ENCODE results near the gene CPTP. TPM values are rescaled to one million over a fixed set of nuclear protein-coding genes. Genes with fewer than 3 reads are reported as not detected.
A peak's percentile ranks its signal among the peaks of the same experiment; 100 is the strongest.

CPTP gene
- polyA plus RNA-seq, result 31.7 TPM

DNA sequence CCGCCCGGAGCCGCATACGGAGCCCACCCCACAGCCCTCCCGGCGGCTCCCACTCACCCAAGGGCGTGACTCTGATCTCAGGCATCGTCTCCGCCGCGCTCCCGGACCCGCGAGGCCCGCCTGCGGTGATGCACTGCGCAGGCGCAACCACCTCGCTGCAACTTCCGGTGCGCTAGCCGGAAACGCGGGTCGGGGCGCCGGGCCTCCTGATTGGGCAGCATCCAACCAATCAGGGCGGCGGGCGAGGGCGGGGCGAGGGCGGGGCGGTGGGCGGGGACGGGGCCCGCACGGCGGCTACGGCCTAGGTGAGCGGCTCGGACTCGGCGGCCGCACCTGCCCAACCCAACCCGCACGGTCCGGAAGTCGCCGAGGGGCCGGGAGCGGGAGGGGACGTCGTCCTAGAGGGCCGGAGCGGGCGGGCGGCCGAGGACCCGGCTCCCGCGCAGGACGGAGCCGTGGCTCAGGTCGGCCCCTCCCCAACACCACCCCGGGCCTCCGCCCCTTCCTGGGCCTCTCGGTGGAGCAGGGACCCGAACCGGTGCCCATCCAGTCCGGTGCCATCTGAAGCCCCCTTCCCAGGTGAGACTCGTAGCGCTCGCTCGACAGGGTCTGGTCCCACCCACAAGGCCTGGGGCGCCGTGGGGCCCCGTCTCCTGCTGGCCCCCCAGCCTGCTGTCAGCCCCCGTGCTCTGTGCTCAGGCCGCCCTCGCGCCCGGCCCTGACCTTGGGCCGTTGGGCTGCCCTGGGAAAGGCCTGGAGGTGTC is at the start of gene CPTP, which contains the start of gene INTS11:
Gene CPTP (plus strand): TSS at position 279 of the 764 bp plus-strand sequence. CDS start 2,109 bp downstream, outside the sequence.
Gene INTS11 (minus strand): TSS at position 137 of the 764 bp plus-strand sequence. CDS start 52 bp downstream, at position 85.
- Mint-ChIP-seq H3K27ac (peak within 1 kb of the TSS; percentile 85 to 97 (median 93)), H3K9me3 (no peaks in the 10 kb centered on the region), H3K4me3 (peak within 1 kb of the TSS; percentile 85 to 94 (median 90)), H3K4me1 (peaks cover 0 to 17% (median 17%) of the 10 kb centered on the region in 3 donors), H3K36me3 (peaks cover 4% of the 10 kb centered on the region), H3K27me3 (no peaks in the 10 kb centered on the region)

GRCh38 chr1:1274931-1275431 is 49.6 kb upstream of the CPTP start:
- H3K27ac Mint-ChIP-seq, result peak overlapping the region in 1 of 3 donors; percentile 59

DNA sequence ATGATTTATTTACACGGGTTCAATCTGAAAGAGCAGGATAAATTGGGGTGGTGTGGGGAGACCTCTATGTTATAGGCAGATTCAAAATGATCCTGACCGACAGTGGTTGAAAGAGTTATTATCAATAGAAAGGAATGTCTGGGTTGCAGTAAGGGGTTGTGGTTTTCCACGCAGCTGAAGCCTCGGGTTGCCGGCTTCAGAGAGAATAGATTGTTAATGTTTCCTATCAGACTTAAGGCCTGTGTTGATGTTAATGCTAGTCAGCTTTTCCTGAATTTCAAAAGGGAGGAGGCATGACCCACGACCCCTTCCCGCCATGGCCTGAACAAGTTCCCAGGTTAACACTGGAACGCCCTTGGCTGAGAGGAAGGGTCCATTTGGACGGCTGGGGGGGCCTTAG is 48.8 kb upstream of the CPTP start:
- H3K4me3 Mint-ChIP-seq, result peak overlapping the region; percentile 25 to 81 (median 52)
- peaks cover 2% of the 10 kb centered on the region for H3K36me3 Mint-ChIP-seq
- H3K27me3 Mint-ChIP-seq, result no peaks in the 10 kb centered on the region
- H3K9me3 Mint-ChIP-seq, result no peaks in the 10 kb centered on the region
- H3K4me1 Mint-ChIP-seq, result peaks cover 10 to 15% (median 12%) of the 10 kb centered on the region in 3 donors
- H3K27ac Mint-ChIP-seq, result peak overlapping the region in 1 of 3 donors; percentile 39

More at GRCh38 chr1:1274931-1275431, 49.6 kb upstream of the CPTP start:
- Mint-ChIP-seq H3K36me3 (peaks cover 2% of the 10 kb centered on the region), H3K9me3 (no peaks in the 10 kb centered on the region), H3K4me3 (peak overlapping the region; percentile 67 to 84 (median 72)), H3K4me1 (peaks cover 12 to 23% (median 19%) of the 10 kb centered on the region in 3 donors), H3K27me3 (no peaks in the 10 kb centered on the region)

- Mint-ChIP-seq H3K9me3 (no peaks in the 10 kb centered on the region), H3K27me3 (no peaks in the 10 kb centered on the region)
Observed at GRCh38 chr1:1278620-1279019, 46.0 kb upstream of the CPTP start.

DNA sequence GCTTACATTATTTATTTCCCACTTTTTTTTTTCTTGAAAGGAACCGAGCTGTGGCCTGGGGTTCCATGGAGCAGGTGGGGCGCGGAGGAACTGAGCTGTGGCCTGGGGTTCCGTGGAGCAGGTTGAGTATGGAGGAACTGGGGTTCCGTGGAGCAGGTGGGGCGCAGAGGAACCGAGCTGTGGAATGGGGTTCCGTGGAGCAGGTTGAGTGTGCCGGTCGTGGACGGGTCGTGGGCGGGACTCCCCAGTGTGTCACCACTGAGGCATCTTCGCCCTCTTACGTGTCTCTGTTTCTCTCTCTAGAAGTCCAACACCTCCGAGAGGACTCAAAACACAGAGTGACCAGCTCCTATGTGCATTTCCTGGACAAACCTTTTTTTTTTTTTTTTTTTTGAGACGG is 45.6 kb upstream of the CPTP start:
- Mint-ChIP-seq H3K27ac (no peak overlapping the region), H3K4me3 (peak overlapping the region in 2 of 4 donors; percentile 48 to 75), H3K4me1 (no peaks in the 10 kb centered on the region), H3K9me3 (no peaks in the 10 kb centered on the region), H3K27me3 (no peaks in the 10 kb centered on the region), H3K36me3 (peaks cover 2% of the 10 kb centered on the region)

More at GRCh38 chr1:1278620-1279019, 46.0 kb upstream of the CPTP start:
- Mint-ChIP-seq H3K4me3 (peak overlapping the region in 2 of 4 donors; percentile 48 to 75), H3K36me3 (peaks cover 2% of the 10 kb centered on the region), H3K4me1 (no peaks in the 10 kb centered on the region), H3K27ac (no peak overlapping the region)

DNA sequence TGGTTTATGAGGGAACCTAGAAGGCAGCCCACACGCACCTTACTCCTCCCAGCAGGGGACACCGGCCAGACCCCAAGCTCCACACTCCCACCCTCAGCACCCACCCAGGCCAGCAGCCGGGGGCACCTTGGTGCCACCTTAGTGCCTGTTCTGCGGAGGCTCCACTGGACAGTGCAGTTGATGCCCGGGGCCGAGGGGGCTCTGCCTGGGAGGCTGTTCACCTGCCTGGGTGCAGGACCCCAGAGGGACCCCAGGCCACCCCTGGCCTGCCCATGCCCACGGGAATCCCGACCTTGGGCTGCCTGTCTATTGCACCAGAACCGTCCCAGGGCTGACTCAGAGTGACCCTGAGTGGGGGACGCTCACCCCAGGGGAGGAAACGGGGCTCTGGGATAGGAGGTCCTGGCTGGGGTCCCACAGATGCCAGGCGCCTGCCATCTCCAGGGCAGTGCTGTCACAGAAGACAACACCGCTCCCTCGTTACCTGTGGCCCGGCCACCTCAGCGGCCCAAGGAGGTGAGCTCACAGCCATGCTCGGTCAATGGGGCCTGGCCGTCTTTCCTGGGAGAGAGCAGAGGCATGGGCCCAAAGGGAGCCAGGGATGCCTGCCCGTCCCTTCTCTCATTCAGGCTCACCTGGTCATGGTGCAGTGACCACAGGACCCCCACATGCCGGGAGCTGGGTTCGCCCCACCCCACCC is 43.7 kb upstream of the CPTP start:
- no peaks in the 10 kb centered on the region for H3K4me1 Mint-ChIP-seq
- H3K9me3 Mint-ChIP-seq, result no peaks in the 10 kb centered on the region
- no peak overlapping the region for H3K4me3 Mint-ChIP-seq
- H3K27ac Mint-ChIP-seq, result no peak overlapping the region
- H3K27me3 Mint-ChIP-seq, result no peaks in the 10 kb centered on the region
- no peaks in the 10 kb centered on the region for H3K36me3 Mint-ChIP-seq

GRCh38 chr1:1281533-1282321 is 42.9 kb upstream of the CPTP start:
- H3K36me3 Mint-ChIP-seq, result no peaks in the 10 kb centered on the region
- H3K27me3 Mint-ChIP-seq, result no peaks in the 10 kb centered on the region
- no peaks in the 10 kb centered on the region for H3K4me1 Mint-ChIP-seq
- H3K27ac Mint-ChIP-seq, result no peak overlapping the region
- H3K9me3 Mint-ChIP-seq, result no peaks in the 10 kb centered on the region
- no peak overlapping the region for H3K4me3 Mint-ChIP-seq

DNA sequence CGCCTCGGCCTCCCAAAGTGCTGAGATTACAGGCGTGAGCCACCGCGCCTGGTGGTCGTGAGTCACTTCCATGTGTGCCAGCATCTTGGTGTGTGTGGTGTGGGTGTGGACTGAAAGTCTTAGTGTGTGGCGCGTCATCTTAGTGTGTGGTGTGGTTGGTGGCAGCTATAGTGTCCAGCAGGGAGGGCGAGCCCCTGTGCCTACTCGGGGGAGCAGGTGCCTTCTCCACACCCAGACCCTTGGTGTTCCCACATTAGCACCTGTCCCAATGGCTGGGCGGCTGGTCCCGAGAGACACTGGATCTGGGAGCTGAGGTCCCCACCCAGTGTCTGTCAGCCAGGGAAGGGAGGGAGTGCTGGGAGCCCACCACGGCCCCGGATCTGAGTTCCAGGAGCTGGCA is 41.6 kb upstream of the CPTP start:
- peak overlapping the region in 2 of 3 donors; percentile 47 to 64 for H3K27ac Mint-ChIP-seq
- no peaks in the 10 kb centered on the region for H3K36me3 Mint-ChIP-seq
- H3K4me1 Mint-ChIP-seq, result no peaks in the 10 kb centered on the region
- no peaks in the 10 kb centered on the region for H3K9me3 Mint-ChIP-seq
- no peaks in the 10 kb centered on the region for H3K27me3 Mint-ChIP-seq
- no peak overlapping the region for H3K4me3 Mint-ChIP-seq

- H3K27me3 Mint-ChIP-seq, result no peaks in the 10 kb centered on the region
- no peaks in the 10 kb centered on the region for H3K36me3 Mint-ChIP-seq
- peak overlapping the region in 1 of 3 donors; percentile 64 for H3K27ac Mint-ChIP-seq
- H3K9me3 Mint-ChIP-seq, result no peaks in the 10 kb centered on the region
- H3K4me1 Mint-ChIP-seq, result no peaks in the 10 kb centered on the region
- H3K4me3 Mint-ChIP-seq, result no peak overlapping the region
Observed at GRCh38 chr1:1283821-1284220, 40.8 kb upstream of the CPTP start.

GRCh38 chr1:1284221-1285101 is 40.1 kb upstream of the CPTP start:
- Mint-ChIP-seq H3K36me3 (no peaks in the 10 kb centered on the region), H3K27ac (no peak overlapping the region), H3K4me1 (no peaks in the 10 kb centered on the region), H3K4me3 (no peak overlapping the region), H3K9me3 (no peaks in the 10 kb centered on the region), H3K27me3 (no peaks in the 10 kb centered on the region)

DNA sequence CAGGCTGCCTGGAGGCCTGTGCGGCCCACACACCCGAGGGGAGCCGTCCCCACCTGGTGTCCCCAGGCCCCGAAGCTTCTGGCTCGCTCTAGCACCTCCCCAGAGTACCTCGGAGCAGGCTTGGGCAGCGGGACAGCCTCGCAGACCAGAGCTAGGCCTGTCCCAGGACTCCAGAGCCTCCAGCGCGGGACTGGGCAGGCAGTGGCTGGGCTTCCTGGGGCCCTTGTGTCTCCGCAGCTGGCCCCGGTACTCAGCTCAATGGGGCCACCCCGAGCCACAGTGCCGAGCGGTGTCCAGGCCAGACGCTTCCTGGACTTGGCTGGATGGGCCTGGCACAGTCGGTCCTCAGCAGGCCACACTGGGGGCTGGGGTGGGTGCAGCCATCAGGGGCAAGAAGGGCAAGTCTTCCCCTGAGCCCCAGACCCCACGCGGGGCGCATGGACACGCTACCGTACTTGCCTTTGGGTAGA is 39.5 kb upstream of the CPTP start:
- no peaks in the 10 kb centered on the region for H3K36me3 Mint-ChIP-seq
- H3K27ac Mint-ChIP-seq, result no peak overlapping the region
- H3K4me3 Mint-ChIP-seq, result no peak overlapping the region
- H3K27me3 Mint-ChIP-seq, result no peaks in the 10 kb centered on the region
- no peaks in the 10 kb centered on the region for H3K9me3 Mint-ChIP-seq
- H3K4me1 Mint-ChIP-seq, result peaks cover 0 to 1% (median 0%) of the 10 kb centered on the region in 3 donors

DNA sequence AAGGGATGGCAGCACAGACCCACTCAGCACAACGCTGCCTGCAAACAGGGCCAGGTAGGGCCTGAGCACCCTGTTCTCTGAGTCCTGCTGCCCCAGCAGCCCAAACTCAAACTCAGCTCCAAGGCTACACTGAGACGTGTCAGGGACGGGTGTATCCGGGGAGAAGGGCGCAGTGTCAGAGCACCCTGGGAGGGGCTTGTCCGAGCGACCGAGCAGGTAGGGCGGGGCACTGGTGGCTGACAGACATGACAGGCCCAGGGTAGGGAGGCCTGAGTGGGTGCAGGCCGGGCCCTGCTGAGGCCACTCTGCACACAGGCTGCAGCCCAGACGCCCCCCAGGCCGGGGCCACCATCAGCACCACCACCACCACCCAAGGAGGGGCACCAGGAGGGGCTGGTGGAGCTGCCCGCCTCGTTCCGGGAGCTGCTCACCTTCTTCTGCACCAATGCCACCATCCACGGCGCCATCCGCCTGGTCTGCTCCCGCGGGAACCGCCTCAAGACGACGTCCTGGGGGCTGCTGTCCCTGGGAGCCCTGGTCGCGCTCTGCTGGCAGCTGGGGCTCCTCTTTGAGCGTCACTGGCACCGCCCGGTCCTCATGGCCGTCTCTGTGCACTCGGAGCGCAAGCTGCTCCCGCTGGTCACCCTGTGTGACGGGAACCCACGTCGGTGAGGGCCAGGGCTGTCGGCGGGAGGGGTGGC is 38.8 kb upstream of the CPTP start:
- Mint-ChIP-seq H3K4me3 (no peak overlapping the region), H3K36me3 (no peaks in the 10 kb centered on the region), H3K27ac (no peak overlapping the region), H3K27me3 (no peaks in the 10 kb centered on the region), H3K4me1 (peaks cover 0 to 4% (median 0%) of the 10 kb centered on the region in 3 donors), H3K9me3 (no peaks in the 10 kb centered on the region)

Measured in IgD-negative memory B cell (primary cell).